ENCODE results near the gene RAI1.

Gene RAI1

GRCh38 chr17:17770632-17771044 is 89.4 kb downstream of the RAI1 start:
- DNase-seq: no peak

- DNase-seq: no peak
These were observed 90.4 kb downstream of the RAI1 start for GRCh38 chr17:17771498-17772201.

- no peak for DNase-seq
These were observed 91.0 kb downstream of the RAI1 start for GRCh38 chr17:17772231-17772630.

- DNase-seq: no peak
These were observed 93.0 kb downstream of the RAI1 start for GRCh38 chr17:17774009-17774881.

GRCh38 chr17:17776889-17777288 is 95.6 kb downstream of the RAI1 start:
- DNase-seq: no peak

GRCh38 chr17:17778308-17779014 is 97.2 kb downstream of the RAI1 start:
- DNase-seq: no peak

GRCh38 chr17:17779015-17779611 is 97.9 kb downstream of the RAI1 start:
- DNase-seq: no peak

- DNase-seq: no peak
These were observed 99.8 kb downstream of the RAI1 start for GRCh38 chr17:17780922-17781590.

- no peak for DNase-seq
These were observed 100.6 kb downstream of the RAI1 start for GRCh38 chr17:17781591-17782496.

- DNase-seq: no peak
These were observed 101.4 kb downstream of the RAI1 start for GRCh38 chr17:17782523-17783115.

- DNase-seq: no peak
These were observed 102.0 kb downstream of the RAI1 start for GRCh38 chr17:17783116-17783824.

GRCh38 chr17:17783825-17784656 is 102.8 kb downstream of the RAI1 start:
- DNase-seq: no peak

- no peak for DNase-seq
These were observed 103.5 kb downstream of the RAI1 start for GRCh38 chr17:17784657-17785267.

GRCh38 chr17:17785407-17785806 is 104.1 kb downstream of the RAI1 start:
- no peak for DNase-seq

GRCh38 chr17:17786998-17787397 is 105.7 kb downstream of the RAI1 start:
- no peak for DNase-seq

GRCh38 chr17:17787568-17787967 is 106.3 kb downstream of the RAI1 start:
- no peak for DNase-seq

- DNase-seq: no peak
These were observed 107.7 kb downstream of the RAI1 start for GRCh38 chr17:17788967-17789366.

GRCh38 chr17:17789410-17789809 is 108.2 kb downstream of the RAI1 start:
- DNase-seq: no peak

Measured in T1000 (cell line).